K562 (cell line): ENCODE measurements around the gene GORASP1. TPM values are rescaled to one million over a fixed set of nuclear protein-coding genes. Genes with fewer than 3 reads are reported as not detected.

Source experiments
- ATAC-seq: fragments of 200-7000 bp; cut with Tn5 transposase; 3 replicates; pipeline ENCODE4 v1.9.1; 2020; ENCODE audit warnings: moderate library complexity
- BruUV-seq: library from RNA; stranded (reverse); fragments of 400-500 nt; replicated peaks from 2 replicates; lab custom pipeline; 2021; lab: Mats Ljungman, UMichigan
- CTCF ChIA-PET: fragments of 300-600 bp; formaldehyde crosslinking; extraction: SDS; loops from one replicate; lab custom pipeline; 2021; ENCODE audit warnings: low intra/inter-chr PET ratio; lab: Yijun Ruan, JAX
- POLR2A ChIA-PET: fragments of 300-600, 350-650 bp; sonication (Branson Sonifier 250); formaldehyde crosslinking; extraction: SDS; loops from one replicate; lab custom pipeline; 2021; ENCODE audit warnings: antibody characterized with exemption, inconsistent platforms; lab: Yijun Ruan, JAX
- DNase-seq, 4 experiments: peaks; one replicate each; pipeline versions ENCODE4 v3.0.0 to v3.0.0-alpha.2; 2011 to 2018; ENCODE audit warnings: low spot score in 3 of 4, mixed read lengths in 3 of 4; ENCODE audit errors: extremely low read depth in 1 of 4
- FAIRE-seq: peaks from 2 replicates; lab custom pipeline; 2011; peaks lifted over from hg19 to GRCh38; lab: Jason Lieb, UNC
- H2AFZ ChIP-seq: 2 replicates; pipeline ENCODE4 v1.6.0; 2011; ENCODE audit warnings: low read depth, low read length, control low read depth, inconsistent platforms
- H3K27ac ChIP-seq: fragments of 200-600 bp; 3 replicates; pipeline ENCODE4 v1.8.0; 2011; ENCODE audit warnings: low read depth, mild to moderate bottlenecking, control low read depth, inconsistent platforms, low read length, moderate library complexity, mixed read lengths; ENCODE audit errors: extremely low read depth
- H3K27me3 ChIP-seq, 2 experiments: fragments of 300-600 bp in 1 of 2; 2 replicates in 1 of 2; 3 replicates in 1 of 2; pipeline versions ENCODE4 v1.6.0 to v1.8.0; 2011; ENCODE audit warnings: inconsistent platforms in 2 of 2, low read length in 2 of 2, mild to moderate bottlenecking in 1 of 2, mixed read lengths in 1 of 2, moderate library complexity in 1 of 2; ENCODE audit not compliant: control insufficient read depth in 2 of 2, insufficient read depth in 2 of 2
- H3K36me3 ChIP-seq: fragments of 300-600 bp; 3 replicates; pipeline ENCODE4 v1.8.0; 2011; ENCODE audit warnings: mild to moderate bottlenecking, low read length, inconsistent platforms; ENCODE audit not compliant: control insufficient read depth, insufficient read depth
- H3K4me1 ChIP-seq, 2 experiments: fragments of 200-600 bp in 1 of 2; replicated peaks in 1 of 2; 2 replicates in 1 of 2; 3 replicates in 1 of 2; pipeline versions ENCODE4 v1.5.1 to v1.8.0; 2011; ENCODE audit warnings: inconsistent platforms in 2 of 2, low read length in 2 of 2, mild to moderate bottlenecking in 1 of 2, mixed read lengths in 1 of 2, moderate library complexity in 1 of 2; ENCODE audit not compliant: control insufficient read depth in 2 of 2, insufficient read depth in 2 of 2
- H3K4me2 ChIP-seq: 2 replicates; pipeline ENCODE4 v1.6.1; 2011; ENCODE audit warnings: low read length, control low read depth, inconsistent platforms, mixed read lengths; ENCODE audit not compliant: insufficient read depth
- H3K4me3 ChIP-seq: fragments of 200-600 bp; sonication (generic), shearing (Covaris generic); 2 replicates; pipeline ENCODE4 v1.5.1; 2016; ENCODE audit warnings: control low read depth, inconsistent platforms
- H3K79me2 ChIP-seq: fragments of 200-600 bp; 3 replicates; pipeline ENCODE4 v1.8.0; 2011; ENCODE audit warnings: low read length, inconsistent platforms; ENCODE audit not compliant: control insufficient read depth, insufficient read depth
- H3K9ac ChIP-seq, 2 experiments: 2 replicates each; pipeline versions ENCODE4 v1.6.0 to v1.6.1; 2011; ENCODE audit warnings: low read depth in 2 of 2, low read length in 2 of 2, control low read depth in 1 of 2, inconsistent platforms in 1 of 2, mild to moderate bottlenecking in 1 of 2, mixed read lengths in 1 of 2; ENCODE audit not compliant: insufficient read depth in 1 of 2
- H3K9me1 ChIP-seq: one replicate; pipeline ENCODE4 v1.6.0; 2011; ENCODE audit warnings: inconsistent platforms, mild to moderate bottlenecking, low read length, moderate library complexity; ENCODE audit not compliant: control insufficient read depth, insufficient read depth
- H3K9me3 ChIP-seq: replicated peaks from 2 replicates; pipeline ENCODE4 v1.5.1; 2011; ENCODE audit warnings: low read depth, low read length, inconsistent platforms; ENCODE audit not compliant: control insufficient read depth, insufficient read depth
- H4K20me1 ChIP-seq: replicated peaks from 2 replicates; pipeline ENCODE4 v1.6.1; 2011; ENCODE audit warnings: low read length, inconsistent platforms, mixed read lengths; ENCODE audit not compliant: control insufficient read depth, insufficient read depth
- BCLAF1 ChIP-seq, 2 experiments: fragments of 450-650 bp in 1 of 2; IDR thresholded peaks; 2 replicates each; pipeline ENCODE4 v1.6.1; 2011 to 2017; ENCODE audit warnings: low read depth in 2 of 2, antibody characterized with exemption in 1 of 2, borderline replicate concordance in 1 of 2, low read length in 1 of 2, mild to moderate bottlenecking in 1 of 2, mixed read lengths in 1 of 2; ENCODE audit not compliant: control insufficient read depth in 1 of 2
- BCOR ChIP-seq: fragments of 450-650 bp; IDR thresholded peaks from 2 replicates; pipeline ENCODE4 v1.6.1; 2016
- CEBPB ChIP-seq: fragments of 450-650 bp; IDR thresholded peaks from 2 replicates; pipeline ENCODE4 v1.6.1; 2016; ENCODE audit warnings: missing genetic modification characterization, missing compliant biosample characterization
- GTF2E2 ChIP-seq: fragments of 200-800 bp; sonication (Bioruptor generic); IDR thresholded peaks from 2 replicates; pipeline ENCODE4 v1.6.1; 2016; ENCODE audit warnings: missing genetic modification characterization, missing compliant biosample characterization
- KDM1A ChIP-seq, 2 experiments: fragments of 450-650 bp; IDR thresholded peaks; 2 replicates each; pipeline ENCODE4 v1.6.1; 2016; ENCODE audit warnings: mild to moderate bottlenecking in 2 of 2
- LCOR ChIP-seq: sonication (generic); formaldehyde crosslinking; IDR thresholded peaks from 2 replicates; pipeline ENCODE4 v1.8.0; 2022; ENCODE audit warnings: mild to moderate bottlenecking, missing genetic modification reagents
- PRPF4 ChIP-seq: fragments of 200-400 bp; formaldehyde crosslinking; IDR thresholded peaks from one replicate; pipeline ENCODE4 v1.6.1; 2017; ENCODE audit warnings: low read length, low read depth, mild to moderate bottlenecking; ENCODE audit not compliant: insufficient read depth, poor library complexity, severe bottlenecking
- RBM25 ChIP-seq: fragments of 200-400 bp; formaldehyde crosslinking; IDR thresholded peaks from 2 replicates; pipeline ENCODE4 v1.6.1; 2018; ENCODE audit warnings: low read length, low read depth, moderate library complexity; ENCODE audit not compliant: severe bottlenecking
- TCFL5 ChIP-seq: fragments of 250-450 bp; sonication (Bioruptor Pico); conservative IDR thresholded peaks from 2 replicates; pipeline ENCODE4 v1.6.1; 2021; ENCODE audit warnings: mild to moderate bottlenecking, moderate library complexity, matching md5 sums
- ZFP36 ChIP-seq: fragments of 150-350 bp; IDR thresholded peaks from 2 replicates; pipeline ENCODE4 v1.6.1; 2018; ENCODE audit warnings: low read length, low read depth; ENCODE audit not compliant: partially characterized antibody
- ZNF143 ChIP-seq: sonication (generic); formaldehyde crosslinking; IDR thresholded peaks from 2 replicates; pipeline ENCODE4 v1.9.0; 2022; ENCODE audit warnings: mild to moderate bottlenecking, missing genetic modification reagents
- WGBS: fragments of 100-300 bp; shearing (Covaris generic); methylation state at CpG from one replicate; pipeline ENCODE4 v1.1.6; 2016; ENCODE audit warnings: low coverage, mixed read lengths; ENCODE audit not compliant: insufficient coverage; ENCODE audit errors: missing lambda C conversion rate; 5-methylcytosine and 5-hydroxymethylcytosine counted together
- in situ Hi-C: fragments of 300-500 bp; cut with MboI; formaldehyde crosslinking; loops from 4 replicates; pipeline ENCODE4 v1.15.0; 2018; ENCODE audit warnings: inconsistent platforms, mixed read lengths
- intact Hi-C: fragments of 100-400 bp; cut with micrococcal nuclease; formaldehyde crosslinking; loops from 2 replicates; pipeline ENCODE4 v1.14.2; 2022
- polyA plus RNA-seq, 8 experiments: library from polyadenylated mRNA; depleted of rRNA in 4 of 8; stranded (reverse) in 5 of 8; unstranded in 3 of 8; fragments of >200 nt; fragmentation: Nextera tagmentation in 2 of 8; fragmentation: Illumina TruSeq in 1 of 8; extraction: Ambion mirVana in 2 of 8; extraction: Trizol in 1 of 8; gene quantifications; 2 replicates each; pipeline versions ENCODE4 v1.2.1 to v1.2.3, GENCODE V29; 2011 to 2014; ENCODE audit warnings: inconsistent platforms in 1 of 8, missing spikeins in 1 of 8
- total RNA-seq, 7 experiments: library from RNA; depleted of rRNA in 6 of 7; stranded (reverse); fragments of >200 nt in 6 of 7; fragmentation: Illumina TruSeq in 2 of 7; extraction: Trizol in 2 of 7; gene quantifications; 2 replicates each; pipeline versions ENCODE4 v1.2.1 to v1.2.3, GENCODE V29; 2011 to 2021; ENCODE audit warnings: low replicate concordance in 1 of 7
- TF ChIP-seq, protein P1 (sequence below): fragments of 450-650 bp; formaldehyde crosslinking; IDR thresholded peaks from 2 replicates; pipeline ENCODE4 v1.4.0; 2022; ENCODE audit warnings: missing genetic modification characterization
- TF ChIP-seq, protein P2 (sequence below): sonication (generic); formaldehyde crosslinking; IDR thresholded peaks from 2 replicates; pipeline ENCODE4 v1.8.0; 2022; ENCODE audit warnings: mild to moderate bottlenecking, missing genetic modification reagents

Gene GORASP1
- total and polyA plus RNA-seq, 9 of the 15 experiments (the other 6 are each of a cell fraction or from before 2014, with no cell fraction given): 8.4 to 87.9 (median 67.6) TPM

GRCh38 chr3:39112535-39112934 is 5.1 kb upstream of the GORASP1 start:
- Histone ChIP-seq H3K4me1 (peaks cover 6 to 8% of the 10 kb centered on the region in 2 experiments; a peak in 3 of 5 replicates), H4K20me1 (no peaks in the 10 kb centered on the region), H3K4me3 (no peak overlapping the region), H3K36me3 (no peaks in the 10 kb centered on the region), H3K9ac (no peak overlapping the region), H3K4me2 (no peak overlapping the region), H3K9me3 (no peaks in the 10 kb centered on the region), H3K79me2 (peaks cover under 1% of the 10 kb centered on the region; the same call in 1 of the 3 replicates), H3K9me1 (no peaks in the 10 kb centered on the region), H2AFZ (no peak overlapping the region), H3K27me3 (no peaks in the 10 kb centered on the region), H3K27ac (no peak overlapping the region)
- ChIA-PET CTCF (no interaction called here), POLR2A (no interaction called here)
- in situ Hi-C loops: no loop called here
- 32% methylated on average over 2 of the region's 2 CpGs for WGBS
- BruUV-seq: no TSS peak
- no peak for FAIRE-seq
- ATAC-seq: no peak
- intact Hi-C loops: no loop called here
- DNase-seq: no peak
- no peak for TF ChIP-seq BCLAF1 (IDR thresholded peaks at IDR 0.05; ENCODE audit: borderline replicate concordance in 1 of 2, control insufficient read depth in 1 of 2, low read depth in 2 of 2, low read length in 1 of 2)
- TF ChIP-seq BCOR: peak; percentile 82
- TF ChIP-seq KDM1A (IDR thresholded peaks at IDR 0.05): peak in 1 of 2 experiments; percentile 58; a peak in 3 of 4 replicates
- TF ChIP-seq ZFP36: peak; percentile 81
- no peak for TF ChIP-seq PRPF4
- TF ChIP-seq CEBPB (tag): no peak
- TF ChIP-seq, protein P1, sequence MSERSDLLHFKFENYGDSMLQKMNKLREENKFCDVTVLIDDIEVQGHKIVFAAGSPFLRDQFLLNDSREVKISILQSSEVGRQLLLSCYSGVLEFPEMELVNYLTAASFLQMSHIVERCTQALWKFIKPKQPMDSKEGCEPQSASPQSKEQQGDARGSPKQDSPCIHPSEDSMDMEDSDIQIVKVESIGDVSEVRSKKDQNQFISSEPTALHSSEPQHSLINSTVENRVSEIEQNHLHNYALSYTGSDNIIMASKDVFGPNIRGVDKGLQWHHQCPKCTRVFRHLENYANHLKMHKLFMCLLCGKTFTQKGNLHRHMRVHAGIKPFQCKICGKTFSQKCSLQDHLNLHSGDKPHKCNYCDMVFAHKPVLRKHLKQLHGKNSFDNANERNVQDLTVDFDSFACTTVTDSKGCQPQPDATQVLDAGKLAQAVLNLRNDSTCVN: no peak
- TF ChIP-seq, protein P2, sequence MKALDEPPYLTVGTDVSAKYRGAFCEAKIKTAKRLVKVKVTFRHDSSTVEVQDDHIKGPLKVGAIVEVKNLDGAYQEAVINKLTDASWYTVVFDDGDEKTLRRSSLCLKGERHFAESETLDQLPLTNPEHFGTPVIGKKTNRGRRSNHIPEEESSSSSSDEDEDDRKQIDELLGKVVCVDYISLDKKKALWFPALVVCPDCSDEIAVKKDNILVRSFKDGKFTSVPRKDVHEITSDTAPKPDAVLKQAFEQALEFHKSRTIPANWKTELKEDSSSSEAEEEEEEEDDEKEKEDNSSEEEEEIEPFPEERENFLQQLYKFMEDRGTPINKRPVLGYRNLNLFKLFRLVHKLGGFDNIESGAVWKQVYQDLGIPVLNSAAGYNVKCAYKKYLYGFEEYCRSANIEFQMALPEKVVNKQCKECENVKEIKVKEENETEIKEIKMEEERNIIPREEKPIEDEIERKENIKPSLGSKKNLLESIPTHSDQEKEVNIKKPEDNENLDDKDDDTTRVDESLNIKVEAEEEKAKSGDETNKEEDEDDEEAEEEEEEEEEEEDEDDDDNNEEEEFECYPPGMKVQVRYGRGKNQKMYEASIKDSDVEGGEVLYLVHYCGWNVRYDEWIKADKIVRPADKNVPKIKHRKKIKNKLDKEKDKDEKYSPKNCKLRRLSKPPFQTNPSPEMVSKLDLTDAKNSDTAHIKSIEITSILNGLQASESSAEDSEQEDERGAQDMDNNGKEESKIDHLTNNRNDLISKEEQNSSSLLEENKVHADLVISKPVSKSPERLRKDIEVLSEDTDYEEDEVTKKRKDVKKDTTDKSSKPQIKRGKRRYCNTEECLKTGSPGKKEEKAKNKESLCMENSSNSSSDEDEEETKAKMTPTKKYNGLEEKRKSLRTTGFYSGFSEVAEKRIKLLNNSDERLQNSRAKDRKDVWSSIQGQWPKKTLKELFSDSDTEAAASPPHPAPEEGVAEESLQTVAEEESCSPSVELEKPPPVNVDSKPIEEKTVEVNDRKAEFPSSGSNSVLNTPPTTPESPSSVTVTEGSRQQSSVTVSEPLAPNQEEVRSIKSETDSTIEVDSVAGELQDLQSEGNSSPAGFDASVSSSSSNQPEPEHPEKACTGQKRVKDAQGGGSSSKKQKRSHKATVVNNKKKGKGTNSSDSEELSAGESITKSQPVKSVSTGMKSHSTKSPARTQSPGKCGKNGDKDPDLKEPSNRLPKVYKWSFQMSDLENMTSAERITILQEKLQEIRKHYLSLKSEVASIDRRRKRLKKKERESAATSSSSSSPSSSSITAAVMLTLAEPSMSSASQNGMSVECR (CRISPR knock-in tag): no peak
- TF ChIP-seq TCFL5: no peak
- no peak for TF ChIP-seq GTF2E2 (tag)
- TF ChIP-seq ZNF143 (CRISPR knock-in tag): no peak
- TF ChIP-seq RBM25: peak; percentile 89
- TF ChIP-seq LCOR (CRISPR knock-in tag): no peak
